ENCODE measurements around the gene ALKAL2.

The ALKAL2 gene

DNA sequence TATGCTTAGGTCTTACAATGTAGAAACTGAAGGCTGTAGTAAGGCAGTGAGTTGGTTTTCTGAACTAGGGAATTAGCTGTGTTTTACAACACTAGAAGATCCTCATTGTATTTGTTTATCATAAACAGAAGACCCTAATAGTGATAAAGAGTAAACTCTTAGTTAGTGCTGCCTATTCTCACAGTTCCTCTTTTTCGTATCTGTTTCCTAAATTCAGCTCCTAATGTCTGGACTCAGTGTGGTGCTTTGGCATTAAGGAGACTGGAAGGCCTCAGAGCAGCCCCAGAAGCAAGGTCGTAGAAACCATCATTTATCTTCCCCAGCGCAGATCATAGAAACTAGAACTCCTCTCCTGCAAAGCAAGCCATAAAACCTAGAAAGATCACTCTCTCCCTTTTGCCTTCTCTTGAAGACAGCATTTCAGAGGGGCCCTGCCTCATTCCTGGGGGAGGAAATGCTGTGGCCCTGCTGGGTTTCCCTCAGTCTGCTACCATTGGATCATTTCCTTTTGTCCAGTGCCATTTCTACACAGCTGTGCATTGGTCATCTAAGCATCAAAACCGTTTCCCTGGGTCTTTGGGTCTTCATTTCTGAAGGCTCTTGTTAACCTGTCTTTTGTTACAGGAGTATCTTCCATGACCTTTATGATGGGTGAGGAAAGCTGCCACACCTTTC, 18.4 kb downstream of the ALKAL2 start:
- H3K27ac Mint-ChIP-seq = no peak overlapping the region
- no peaks in the 10 kb centered on the region for H3K9me3 Mint-ChIP-seq
- H3K4me1 Mint-ChIP-seq = peaks cover 37% of the 10 kb centered on the region
- no peaks in the 10 kb centered on the region for H3K27me3 Mint-ChIP-seq
- CTCF ChIA-PET = no interaction called here
- no peak for DNase-seq
- peaks cover 22% of the 10 kb centered on the region for H3K36me3 Mint-ChIP-seq
- no peak overlapping the region for H3K4me3 Mint-ChIP-seq

- CTCF ChIA-PET = no interaction called here
- Mint-ChIP-seq H3K9me3 (no peaks in the 10 kb centered on the region), H3K36me3 (peaks cover 19% of the 10 kb centered on the region), H3K27me3 (no peaks in the 10 kb centered on the region), H3K4me3 (no peak overlapping the region), H3K27ac (no peak overlapping the region), H3K4me1 (peaks cover 36% of the 10 kb centered on the region)
- no peak for DNase-seq
Measured at GRCh38 chr2:268323-268722, 19.6 kb downstream of the ALKAL2 start.

- CTCF ChIA-PET = no interaction called here
- H3K4me3 Mint-ChIP-seq = peak within 1 kb of the TSS; percentile 82
- peak within 1 kb of the TSS; percentile 89 for H3K27ac Mint-ChIP-seq
- H3K27me3 Mint-ChIP-seq = no peaks in the 10 kb centered on the region
- no peaks in the 10 kb centered on the region for H3K9me3 Mint-ChIP-seq
- peaks cover 11% of the 10 kb centered on the region for H3K36me3 Mint-ChIP-seq
- H3K4me1 Mint-ChIP-seq = peaks cover 43% of the 10 kb centered on the region
- DNase-seq = peak; percentile 96
Measured at GRCh38 chr2:264493-265468, 23.1 kb downstream of the ALKAL2 start, which contains the start of gene ACP1. Gene ACP1 (plus strand): TSS chr2:264947. CDS start chr2:264965, 18 bp downstream.

- CTCF ChIA-PET = no interaction called here
- Mint-ChIP-seq H3K36me3 (peaks cover 11% of the 10 kb centered on the region), H3K27me3 (no peaks in the 10 kb centered on the region), H3K9me3 (peaks cover 2% of the 10 kb centered on the region), H3K4me3 (peak within 1 kb of the TSS; percentile 82), H3K27ac (peak within 1 kb of the TSS; percentile 89), H3K4me1 (peaks cover 40% of the 10 kb centered on the region)
- peak; percentile 76 for DNase-seq
Measured at GRCh38 chr2:263774-264492, 24.0 kb downstream of the ALKAL2 start, which contains the start of gene SH3YL1. Gene SH3YL1 (minus strand): TSS chr2:264032. CDS start chr2:263984, 48 bp downstream.

DNA sequence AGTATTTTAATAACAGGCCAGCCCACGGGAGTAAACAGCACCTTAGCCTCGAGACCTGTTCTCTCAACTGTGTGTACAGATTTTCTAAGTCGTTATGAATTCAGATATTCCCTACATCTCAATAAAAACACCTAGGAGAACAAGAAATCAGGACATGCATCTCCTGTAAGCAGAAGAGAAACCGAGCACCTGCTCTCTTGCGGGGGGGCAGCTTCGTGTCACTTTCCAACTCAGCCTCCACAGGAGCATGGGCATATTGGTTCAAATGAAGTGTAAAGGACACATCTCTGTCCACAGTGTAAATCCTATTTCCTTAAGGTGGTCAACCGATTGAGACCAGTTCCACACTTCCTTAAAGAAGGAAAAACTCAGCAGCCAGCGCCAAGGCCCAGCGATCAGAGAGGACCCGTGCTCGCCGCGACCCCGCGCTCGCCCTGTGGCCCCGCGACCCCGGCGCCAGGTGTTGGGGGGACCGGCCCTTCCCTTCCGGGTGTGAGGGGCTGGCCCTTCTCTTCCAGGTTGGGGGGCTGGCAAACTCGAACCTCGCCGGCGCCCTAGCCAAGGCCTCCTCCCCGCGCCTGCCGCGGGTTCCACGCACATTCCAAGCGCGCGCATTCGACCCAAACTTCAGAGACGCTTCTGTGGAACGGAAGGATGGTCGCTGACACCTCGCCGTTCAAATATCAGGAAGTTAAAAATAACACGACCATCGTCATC, 24.7 kb downstream of the ALKAL2 start:
- Mint-ChIP-seq H3K36me3 (peaks cover 11% of the 10 kb centered on the region), H3K9me3 (peaks cover 8% of the 10 kb centered on the region), H3K4me3 (peak overlapping the region; percentile 82), H3K27ac (peak overlapping the region; percentile 82), H3K4me1 (peaks cover 34% of the 10 kb centered on the region), H3K27me3 (no peaks in the 10 kb centered on the region)
- no peak for DNase-seq
- CTCF ChIA-PET = no interaction called here

DNA sequence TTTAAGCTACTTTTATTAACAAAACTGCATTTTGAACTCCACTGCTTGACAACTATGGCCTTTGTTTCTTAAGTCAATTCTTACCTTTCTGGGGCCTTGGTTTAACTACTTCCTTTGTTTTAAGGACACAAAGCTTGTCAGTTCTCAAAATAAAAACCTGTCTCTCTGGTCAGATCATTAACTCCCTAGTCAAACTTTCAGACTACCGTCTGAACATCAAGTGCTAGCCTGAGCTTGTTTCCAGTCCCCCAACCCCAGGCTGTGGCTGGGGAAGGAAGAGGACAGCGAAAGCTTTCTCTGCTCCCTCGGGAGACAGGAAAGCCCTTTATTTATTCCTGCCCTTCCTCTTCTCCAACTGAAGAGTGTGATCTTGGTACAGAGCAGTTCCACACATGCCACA, 25.8 kb downstream of the ALKAL2 start:
- CTCF ChIA-PET = interaction anchor here (1.2 kb wide), 1 partner anchor 20 kb away, joined by 3 read pairs; no protein-coding TSS in a partner anchor
- DNase-seq = no peak
- Mint-ChIP-seq H3K27me3 (no peaks in the 10 kb centered on the region), H3K9me3 (peaks cover 14% of the 10 kb centered on the region), H3K4me3 (no peak overlapping the region), H3K27ac (no peak overlapping the region), H3K4me1 (peaks cover 27% of the 10 kb centered on the region), H3K36me3 (peaks cover 8% of the 10 kb centered on the region)

- CTCF ChIA-PET = no interaction called here
- Mint-ChIP-seq H3K36me3 (peaks cover 8% of the 10 kb centered on the region), H3K9me3 (peaks cover 14% of the 10 kb centered on the region), H3K4me1 (peaks cover 13% of the 10 kb centered on the region), H3K4me3 (no peak overlapping the region), H3K27me3 (no peaks in the 10 kb centered on the region), H3K27ac (no peak overlapping the region)
- no peak for DNase-seq
Measured at GRCh38 chr2:260507-261161, 27.3 kb downstream of the ALKAL2 start.

- H3K27me3 Mint-ChIP-seq = no peaks in the 10 kb centered on the region
- no peak overlapping the region for H3K27ac Mint-ChIP-seq
- H3K36me3 Mint-ChIP-seq = peaks cover 8% of the 10 kb centered on the region
- CTCF ChIA-PET = no interaction called here
- H3K9me3 Mint-ChIP-seq = peaks cover 14% of the 10 kb centered on the region
- DNase-seq = no peak
- H3K4me1 Mint-ChIP-seq = peaks cover 10% of the 10 kb centered on the region
- H3K4me3 Mint-ChIP-seq = no peak overlapping the region
Measured at GRCh38 chr2:259789-260331, 28.0 kb downstream of the ALKAL2 start.

- no peak for DNase-seq
- peaks cover 14% of the 10 kb centered on the region for H3K9me3 Mint-ChIP-seq
- H3K27me3 Mint-ChIP-seq = no peaks in the 10 kb centered on the region
- H3K4me3 Mint-ChIP-seq = no peak overlapping the region
- no peak overlapping the region for H3K27ac Mint-ChIP-seq
- peaks cover 8% of the 10 kb centered on the region for H3K36me3 Mint-ChIP-seq
- CTCF ChIA-PET = no interaction called here
- peaks cover 10% of the 10 kb centered on the region for H3K4me1 Mint-ChIP-seq
Measured at GRCh38 chr2:258933-259332, 29.0 kb downstream of the ALKAL2 start.

GRCh38 chr2:257842-258241, 30.0 kb downstream of the ALKAL2 start:
- CTCF ChIA-PET = no interaction called here
- Mint-ChIP-seq H3K4me3 (no peak overlapping the region), H3K36me3 (peaks cover 8% of the 10 kb centered on the region), H3K9me3 (peaks cover 14% of the 10 kb centered on the region), H3K27me3 (no peaks in the 10 kb centered on the region), H3K27ac (no peak overlapping the region), H3K4me1 (peaks cover 7% of the 10 kb centered on the region)
- DNase-seq = no peak

GRCh38 chr2:257429-257828, 30.5 kb downstream of the ALKAL2 start:
- Mint-ChIP-seq H3K27ac (no peak overlapping the region), H3K4me1 (peaks cover 4% of the 10 kb centered on the region), H3K9me3 (peaks cover 14% of the 10 kb centered on the region), H3K36me3 (peaks cover 8% of the 10 kb centered on the region), H3K27me3 (no peaks in the 10 kb centered on the region), H3K4me3 (no peak overlapping the region)
- CTCF ChIA-PET = no interaction called here
- no peak for DNase-seq

DNA sequence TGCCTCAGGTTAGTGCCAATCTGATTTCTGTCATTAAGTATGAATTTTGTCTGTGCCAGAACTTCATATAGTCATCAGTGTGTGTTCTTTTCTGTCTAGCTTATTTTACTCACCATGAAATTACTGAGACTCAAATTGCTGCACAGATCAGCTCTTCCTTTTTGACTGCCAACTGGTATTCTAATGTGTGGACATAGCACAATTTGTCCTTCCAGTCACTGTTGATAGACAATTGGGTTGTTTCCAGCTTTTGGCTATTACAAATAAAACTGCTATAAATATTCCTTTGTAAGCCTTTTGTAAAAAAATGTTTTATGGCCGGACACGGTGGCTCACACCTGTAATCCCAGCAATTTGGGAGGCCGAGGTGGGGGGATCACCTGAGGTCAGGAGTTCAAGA, 31.8 kb downstream of the ALKAL2 start:
- H3K9me3 Mint-ChIP-seq = peaks cover 14% of the 10 kb centered on the region
- no peak for DNase-seq
- no peak overlapping the region for H3K4me3 Mint-ChIP-seq
- peaks cover 3% of the 10 kb centered on the region for H3K36me3 Mint-ChIP-seq
- CTCF ChIA-PET = interaction anchor here (0.9 kb wide), 2 partner anchors 9 to 379 kb away, joined by 3 read pairs; no protein-coding TSS in a partner anchor
- H3K4me1 Mint-ChIP-seq = no peaks in the 10 kb centered on the region
- no peak overlapping the region for H3K27ac Mint-ChIP-seq
- no peaks in the 10 kb centered on the region for H3K27me3 Mint-ChIP-seq

DNA sequence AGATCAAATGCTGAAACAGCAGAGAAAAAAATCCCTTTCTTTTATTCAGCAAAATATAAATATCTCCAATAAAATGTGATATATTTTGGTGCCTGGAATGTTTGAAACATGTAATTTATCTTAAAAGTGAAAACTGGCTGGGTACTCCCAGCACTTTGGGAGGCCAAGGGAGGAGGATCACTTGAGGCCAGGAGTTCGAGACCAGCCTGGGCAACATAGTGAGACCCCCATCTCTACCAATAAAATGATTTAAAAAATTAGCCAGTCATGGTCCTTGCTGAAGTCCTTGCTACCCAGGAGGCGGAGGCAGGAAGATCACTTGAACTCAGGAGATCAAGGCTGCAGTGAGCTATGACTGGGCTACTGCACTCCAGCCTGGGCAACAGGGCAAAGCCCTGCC, 32.7 kb downstream of the ALKAL2 start:
- Mint-ChIP-seq H3K4me3 (no peak overlapping the region), H3K9me3 (peaks cover 14% of the 10 kb centered on the region), H3K27ac (no peak overlapping the region), H3K27me3 (no peaks in the 10 kb centered on the region), H3K4me1 (no peaks in the 10 kb centered on the region), H3K36me3 (peaks cover 3% of the 10 kb centered on the region)
- DNase-seq = no peak
- CTCF ChIA-PET = interaction anchor here (1.0 to 1.5 kb wide), 2 partner anchors 9 to 35 kb away, joined by 3 to 4 read pairs; no protein-coding TSS in a partner anchor
